ENCODE results near the gene RENBP. TPM values are rescaled to one million over a fixed set of nuclear protein-coding genes. Genes with fewer than 3 reads are reported as not detected.

Gene RENBP
- total RNA-seq, 1 experiment from 2014 or later = 7.1 TPM

GRCh38 chrX:153969904-153970356 lies 25.5 kb upstream of the RENBP start:
- no peaks in the 10 kb centered on the region for H3K9me3 ChIP-seq (ENCODE audit: control insufficient read depth, low read depth, low read length)
- peaks cover 18% of the 10 kb centered on the region for H3K23me2 ChIP-seq (ENCODE audit: insufficient read length, low read depth, low read length, poor library complexity, severe bottlenecking)
- no peak overlapping the region for H3K18ac ChIP-seq (ENCODE audit: insufficient read length, low read depth, low read length)
- WGBS (ENCODE audit: extremely low coverage, insufficient read length, low lambda C conversion rate) = no CpG with 5 or more reads among the region's 26 CpGs
- no peak overlapping the region for H3K56ac ChIP-seq (ENCODE audit: insufficient read length, low read depth, low read length)
- H3K4me1 ChIP-seq (ENCODE audit: insufficient read depth, low read length) = peaks cover 4% of the 10 kb centered on the region; the same call in 1 of the 2 replicates
- no peak overlapping the region for H2AK5ac ChIP-seq (ENCODE audit: insufficient read length, low read length)
- H2BK120ac ChIP-seq (ENCODE audit: low read depth, low read length, poor library complexity, severe bottlenecking) = no peak overlapping the region
- H3T11ph ChIP-seq (ENCODE audit: low read length) = no peak overlapping the region
- H2BK12ac ChIP-seq (ENCODE audit: insufficient read length, low read depth, low read length) = no peak overlapping the region
- H2BK5ac ChIP-seq (ENCODE audit: insufficient read length, low read length) = no peak overlapping the region
- DNase-seq = no peak
- peaks cover 1% of the 10 kb centered on the region for H3K79me1 ChIP-seq (ENCODE audit: insufficient read depth, low read depth, low read length, poor library complexity, severe bottlenecking)
- H3K36me3 Mint-ChIP-seq (ENCODE audit: insufficient read depth in 1 of 3, low read depth in 3 of 3) = peaks cover 9 to 26% (median 9%) of the 10 kb centered on the region in 3 experiments
- TF ChIP-seq CTCF (conservative IDR thresholded peaks at IDR 0.05) = no peak
- no peaks in the 10 kb centered on the region for H3K27me3 ChIP-seq (ENCODE audit: insufficient read depth, low read length)
- H3K27me3 Mint-ChIP-seq (ENCODE audit: low read depth) = no peaks in the 10 kb centered on the region
- no peak overlapping the region for H4K5ac ChIP-seq (ENCODE audit: insufficient read length, low read depth, low read length)
- H3K27ac ChIP-seq (ENCODE audit: insufficient read length, low read depth, low read length) = no peak overlapping the region
- H3K9me3 Mint-ChIP-seq = peaks cover 4 to 5% of the 10 kb centered on the region in 2 experiments; a peak in 3 of 5 replicates
- H3K79me2 ChIP-seq (ENCODE audit: insufficient read depth, low read length) = peaks cover 47% of the 10 kb centered on the region; the same call in 1 of the 2 replicates
- no peak overlapping the region for H3K23ac ChIP-seq (ENCODE audit: insufficient read length, low read depth, low read length)
- no peak overlapping the region for H2BK20ac ChIP-seq (ENCODE audit: low read depth, low read length, poor library complexity, severe bottlenecking)
- no peaks in the 10 kb centered on the region for H4K20me1 ChIP-seq (ENCODE audit: control insufficient read depth, insufficient read depth, insufficient read length)
- peaks cover 42 to 53% of the 10 kb centered on the region in 2 experiments for H3K4me1 Mint-ChIP-seq
- H3K4ac ChIP-seq (ENCODE audit: low read depth, low read length) = no peak overlapping the region
- H3K4me2 ChIP-seq (ENCODE audit: insufficient read depth, insufficient read length, low read length) = peak overlapping the region; percentile 80
- peak overlapping the region; percentile 4 for H3K9ac ChIP-seq (ENCODE audit: extremely low read depth, insufficient read length, low read length)
- H3K27ac Mint-ChIP-seq = peak overlapping the region; percentile 58 to 90 (median 79); a peak in 4 of 7 replicates
- H2BK15ac ChIP-seq (ENCODE audit: low read depth, low read length) = no peak overlapping the region
- no peak overlapping the region for H4K8ac ChIP-seq (replicated peaks; ENCODE audit: insufficient read length, low read depth, low read length)
- H4K91ac ChIP-seq (ENCODE audit: insufficient read length, low read depth, low read length) = no peak overlapping the region
- no peak overlapping the region for H2AFZ ChIP-seq (ENCODE audit: low read length)
- H3K4me3 Mint-ChIP-seq = peak overlapping the region; percentile 100
- no peak overlapping the region for H3K14ac ChIP-seq (ENCODE audit: insufficient read depth, low read length)
